Urothelium cell line (cell line): ENCODE measurements around the gene MED4.

ENCODE experiments used
- DNase-seq: peaks from one replicate; pipeline ENCODE4 v3.0.0; 2011; ENCODE audit warnings: low spot score, mixed read lengths
- FAIRE-seq: peaks from 2 replicates; lab custom pipeline; 2011; peaks lifted over from hg19 to GRCh38; lab: Jason Lieb, UNC

MED4 gene

GRCh38 chr13:48038761-48039160, 56.1 kb downstream of the MED4 start:
- FAIRE-seq (no peak), DNase-seq (no peak)

DNA sequence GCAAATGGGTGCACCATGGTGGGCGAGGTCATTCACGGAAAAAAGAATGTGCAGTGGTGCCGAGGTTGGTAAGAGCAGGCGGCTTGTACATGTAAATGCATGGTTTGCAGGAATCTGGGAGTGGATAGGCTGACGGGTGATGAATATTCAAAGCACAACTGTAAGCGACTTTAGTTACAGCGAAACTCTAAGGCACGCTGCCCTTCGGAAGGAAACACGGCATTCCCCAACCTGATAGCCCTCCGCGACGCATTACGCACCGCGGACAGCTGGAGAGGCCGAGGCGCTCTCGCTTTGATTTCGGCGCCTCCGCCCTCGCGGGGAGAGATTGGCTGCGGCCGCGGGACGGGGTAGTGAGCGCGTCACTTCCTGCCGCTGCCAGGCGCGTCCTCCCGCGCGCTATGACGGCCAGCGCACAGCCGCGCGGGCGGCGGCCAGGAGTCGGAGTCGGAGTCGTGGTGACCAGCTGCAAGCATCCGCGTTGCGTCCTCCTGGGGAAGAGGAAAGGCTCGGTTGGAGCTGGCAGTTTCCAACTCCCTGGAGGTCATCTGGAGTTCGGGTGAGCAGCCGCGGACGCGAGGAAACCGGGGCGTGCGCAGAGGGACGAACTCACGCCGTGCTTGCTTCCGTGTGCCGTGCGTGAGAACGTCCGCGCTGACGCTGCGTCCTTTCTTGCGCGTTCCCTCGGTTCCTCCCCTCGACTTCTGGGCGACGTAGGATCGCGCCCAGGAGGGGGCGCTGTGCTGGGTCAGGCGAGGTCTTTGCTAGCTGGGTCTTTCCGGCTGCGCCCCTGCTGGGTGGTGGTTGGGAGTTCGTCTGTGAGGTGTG, 57.3 kb downstream of the MED4 start, which contains the start of gene NUDT15:
Gene NUDT15, plus strand, starts transcription at position 381 of the 828 bp plus-strand sequence. Its CDS starts 21 bp downstream, at position 402.
- FAIRE-seq (no peak), DNase-seq (peak; percentile 91)

GRCh38 chr13:48029859-48030258, 65.0 kb downstream of the MED4 start:
- no peak for FAIRE-seq

DNA sequence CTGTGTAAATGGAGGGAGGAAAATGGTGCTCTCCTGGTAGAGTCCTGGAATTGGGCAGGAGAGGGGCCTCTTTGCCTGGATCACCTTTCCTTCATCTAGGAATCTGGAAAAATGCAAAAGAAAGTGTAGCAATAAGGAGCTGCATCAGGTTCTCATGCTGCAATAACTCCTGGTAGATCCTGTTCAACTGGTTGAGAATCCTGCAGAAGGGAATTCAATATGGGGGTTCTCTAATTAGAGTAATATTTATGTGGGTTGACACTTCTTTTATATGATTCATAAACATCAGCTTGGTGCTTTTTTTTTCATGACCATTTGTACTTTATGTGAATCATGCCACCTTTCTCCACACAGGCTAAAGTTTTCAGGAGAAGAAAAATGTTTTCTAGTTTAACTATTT, 66.8 kb downstream of the MED4 start:
- FAIRE-seq (no peak), DNase-seq (no peak)

More at GRCh38 chr13:48029859-48030258, 65.0 kb downstream of the MED4 start:
- no peak for DNase-seq
